NCI-H2196 (cell line): ENCODE measurements around the gene HAL.
A peak's percentile ranks its signal among the peaks of the same experiment; 100 is the strongest.

Experiments used
- DNase-seq: peaks from one replicate; lab custom pipeline; 2025; ENCODE audit not compliant: unreplicated experiment; lab: John Stamatoyannopoulos, UW

The HAL gene, protein sequence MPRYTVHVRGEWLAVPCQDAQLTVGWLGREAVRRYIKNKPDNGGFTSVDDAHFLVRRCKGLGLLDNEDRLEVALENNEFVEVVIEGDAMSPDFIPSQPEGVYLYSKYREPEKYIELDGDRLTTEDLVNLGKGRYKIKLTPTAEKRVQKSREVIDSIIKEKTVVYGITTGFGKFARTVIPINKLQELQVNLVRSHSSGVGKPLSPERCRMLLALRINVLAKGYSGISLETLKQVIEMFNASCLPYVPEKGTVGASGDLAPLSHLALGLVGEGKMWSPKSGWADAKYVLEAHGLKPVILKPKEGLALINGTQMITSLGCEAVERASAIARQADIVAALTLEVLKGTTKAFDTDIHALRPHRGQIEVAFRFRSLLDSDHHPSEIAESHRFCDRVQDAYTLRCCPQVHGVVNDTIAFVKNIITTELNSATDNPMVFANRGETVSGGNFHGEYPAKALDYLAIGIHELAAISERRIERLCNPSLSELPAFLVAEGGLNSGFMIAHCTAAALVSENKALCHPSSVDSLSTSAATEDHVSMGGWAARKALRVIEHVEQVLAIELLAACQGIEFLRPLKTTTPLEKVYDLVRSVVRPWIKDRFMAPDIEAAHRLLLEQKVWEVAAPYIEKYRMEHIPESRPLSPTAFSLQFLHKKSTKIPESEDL

GRCh38 chr12:95996034-95996658 is at the start of gene HAL:
TSS of gene HAL (minus strand) at chr12:95996344. CDS start at chr12:95995910, 434 bp downstream.
- no peak for DNase-seq

DNA sequence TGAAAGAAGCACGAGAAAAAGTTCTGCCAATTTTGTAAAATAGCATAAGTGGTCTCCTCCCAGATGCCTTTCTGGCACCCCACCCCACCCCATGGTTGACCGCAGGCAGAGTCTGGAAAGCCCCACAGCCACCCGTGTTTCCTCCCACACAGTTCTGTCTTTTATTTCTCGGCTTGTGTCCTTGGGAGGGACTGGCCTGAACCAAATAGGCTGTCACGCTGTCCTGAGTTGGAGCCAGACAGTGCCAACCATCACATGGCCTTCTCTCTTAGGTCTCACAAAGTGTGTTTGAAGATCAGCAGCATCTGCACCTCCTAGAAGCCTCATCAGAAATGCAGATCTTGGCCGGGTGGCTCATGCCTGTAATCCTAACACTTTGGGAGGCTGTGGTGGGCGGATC is 49.4 kb upstream of the HAL start:
- DNase-seq = no peak

- DNase-seq = no peak
Observed at GRCh38 chr12:96044943-96045290, 48.8 kb upstream of the HAL start.

- DNase-seq = no peak
Observed at GRCh38 chr12:96044017-96044942, 48.1 kb upstream of the HAL start.

- DNase-seq = no peak
Observed at GRCh38 chr12:96041181-96041580, 45.0 kb upstream of the HAL start.

DNA sequence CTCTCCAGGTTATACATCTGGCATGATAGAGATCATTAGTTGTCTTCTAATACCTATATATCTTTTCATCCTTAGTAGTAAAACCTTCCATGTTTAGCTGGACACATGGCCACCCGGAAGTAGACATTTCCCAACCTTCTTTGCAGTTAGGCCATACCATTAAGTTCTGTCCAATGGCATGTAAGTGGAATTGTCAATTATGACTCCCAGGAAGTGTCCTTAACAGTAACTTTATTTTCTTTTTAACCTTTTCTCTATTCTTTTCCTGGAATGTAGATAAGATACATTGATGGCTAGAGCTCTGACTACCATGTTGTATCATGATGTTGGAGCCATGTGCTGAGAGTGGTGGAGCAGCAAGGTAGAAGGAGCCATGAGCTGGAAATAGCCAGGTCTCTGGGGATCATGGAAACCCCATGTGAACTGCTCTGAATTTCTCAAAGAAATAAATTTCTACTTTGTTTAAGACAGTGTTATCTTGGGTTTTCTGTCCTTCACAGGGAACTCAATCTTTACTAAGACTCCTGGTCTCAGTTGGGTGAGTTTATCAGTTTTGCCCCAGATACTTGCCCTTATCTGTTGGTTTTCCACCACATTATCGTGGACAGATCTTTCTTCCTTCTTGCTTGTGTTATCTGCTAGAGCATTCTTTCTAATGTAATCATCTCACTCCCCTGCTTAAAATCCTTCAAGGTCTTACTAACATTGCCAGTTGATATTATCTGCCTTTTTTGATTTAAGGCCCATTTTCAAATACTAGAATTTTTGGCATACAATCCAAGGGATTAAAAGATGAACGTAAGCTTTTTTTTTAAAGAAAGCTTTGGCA is 44.4 kb upstream of the HAL start:
- DNase-seq = no peak

DNA sequence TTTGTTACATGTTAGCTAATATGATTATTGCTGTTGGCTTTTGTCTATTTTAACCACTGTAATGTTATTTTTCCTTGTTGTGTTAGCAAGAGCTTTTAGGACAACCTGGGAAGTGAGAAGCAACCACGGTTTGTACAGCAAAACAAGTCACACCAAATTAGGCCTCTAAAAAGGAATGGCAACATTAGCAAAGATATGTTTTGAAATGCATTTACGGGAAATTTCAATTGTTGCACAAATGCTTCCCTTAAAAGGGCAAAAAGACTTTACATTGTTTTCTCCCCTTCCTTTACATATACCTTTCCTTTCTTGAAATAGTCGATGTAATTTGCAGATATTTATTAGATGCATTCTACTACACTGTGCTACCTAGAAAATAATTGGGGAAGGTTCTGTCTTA is 43.4 kb upstream of the HAL start:
- no peak for DNase-seq

DNA sequence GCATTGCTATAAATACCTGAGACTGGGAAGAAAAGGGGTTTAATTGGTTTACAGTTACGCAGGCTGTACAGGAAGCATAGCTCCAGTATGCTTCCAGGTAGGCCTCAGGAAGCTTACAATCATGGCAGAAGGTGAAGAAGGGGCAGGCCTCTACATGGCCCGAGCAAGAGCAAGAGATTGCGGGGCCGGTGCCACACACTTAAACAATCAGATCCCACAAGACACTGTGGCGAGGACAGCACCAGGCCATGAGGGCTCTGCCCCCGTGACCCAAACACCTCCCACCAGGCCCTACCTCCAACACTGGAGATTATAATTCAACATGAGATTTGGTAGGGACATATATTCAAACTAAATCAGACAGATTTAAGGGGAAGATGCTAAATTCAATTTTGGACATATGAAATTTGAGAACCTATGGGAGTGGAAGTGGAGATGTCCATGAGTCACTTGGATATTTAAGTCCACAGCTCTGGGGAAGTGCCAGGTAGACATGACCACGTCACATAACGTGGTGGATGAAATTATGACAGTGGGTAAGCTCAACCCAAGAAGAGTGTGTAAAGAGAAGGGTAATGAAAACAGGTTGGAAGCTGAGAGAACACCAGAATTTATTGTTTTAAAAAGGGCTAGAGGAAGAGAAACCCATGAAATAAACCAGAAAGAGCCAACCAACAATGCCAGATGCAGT is 40.8 kb upstream of the HAL start:
- DNase-seq = no peak

DNA sequence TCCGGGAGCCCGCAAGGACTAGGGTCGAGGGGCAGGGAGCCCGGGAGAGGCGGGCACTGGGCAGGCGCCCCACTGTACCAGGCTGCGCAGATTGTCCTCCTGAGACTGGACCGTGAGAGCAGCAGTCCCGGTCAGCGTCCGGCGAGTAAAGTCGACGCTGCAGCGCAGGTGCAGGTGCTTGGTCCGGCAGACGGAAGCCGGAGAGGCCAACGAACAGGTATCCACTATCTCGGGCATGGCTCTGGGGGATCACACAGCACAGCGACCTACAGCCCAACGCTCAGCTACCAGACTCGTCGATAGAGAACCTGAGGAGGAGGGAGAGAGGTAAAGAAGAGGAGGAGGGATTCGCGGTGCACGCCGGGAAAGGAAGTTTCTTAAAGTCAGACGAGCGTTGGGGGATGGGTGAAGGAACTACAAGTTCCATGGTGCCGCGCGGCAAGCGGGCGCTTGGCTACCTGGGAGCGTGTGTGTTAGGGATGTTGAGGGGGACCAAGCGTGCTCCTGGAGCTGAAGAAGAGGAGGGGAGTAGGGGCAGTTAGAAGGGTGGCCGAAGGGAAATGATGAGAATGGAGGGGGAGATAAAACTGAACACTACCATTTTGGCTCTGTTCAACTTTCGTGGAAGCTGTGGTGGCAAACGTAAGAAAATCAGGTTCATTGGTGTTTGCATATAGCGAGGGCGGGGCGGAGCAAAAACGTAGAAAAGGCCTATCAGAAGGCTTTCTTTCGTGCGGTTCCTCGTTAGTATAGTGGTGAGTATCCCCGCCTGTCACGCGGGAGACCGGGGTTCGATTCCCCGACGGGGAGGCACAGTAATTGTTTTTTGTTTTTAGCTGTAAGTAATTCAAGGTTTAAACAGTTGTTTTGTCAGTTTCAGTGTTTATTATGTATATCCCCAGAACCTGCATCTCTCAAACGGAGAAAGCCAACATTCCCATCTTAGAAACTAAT is 39.4 kb upstream of the HAL start, which contains the start of gene LTA4H:
Gene LTA4H, minus strand, starts transcription at position 305 of the 954 bp plus-strand sequence. Its CDS starts 68 bp downstream, at position 237.
- DNase-seq = peak; percentile 96

GRCh38 chr12:96034621-96035282 is 38.6 kb upstream of the HAL start:
- DNase-seq = no peak

GRCh38 chr12:96033549-96034389 is 37.6 kb upstream of the HAL start:
- no peak for DNase-seq

DNA sequence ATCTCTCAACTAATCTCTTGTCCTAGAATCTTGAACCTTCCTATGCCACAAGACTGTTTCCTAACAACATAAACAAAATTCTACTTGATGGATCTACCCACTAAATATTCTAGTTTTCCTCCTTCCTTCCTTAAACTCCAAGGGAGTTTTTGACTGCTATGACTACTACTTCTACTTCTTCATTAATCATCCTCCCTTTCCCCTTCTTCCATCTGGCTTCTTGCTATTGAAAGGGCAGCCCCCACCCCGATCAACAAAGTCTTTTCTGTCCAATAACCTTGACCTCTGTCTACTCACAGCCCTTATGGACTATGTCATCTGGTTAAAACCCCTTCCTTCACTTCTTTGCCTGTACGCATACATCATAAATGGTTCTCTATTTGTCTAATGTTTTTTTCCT is 33.7 kb upstream of the HAL start:
- DNase-seq = no peak

DNA sequence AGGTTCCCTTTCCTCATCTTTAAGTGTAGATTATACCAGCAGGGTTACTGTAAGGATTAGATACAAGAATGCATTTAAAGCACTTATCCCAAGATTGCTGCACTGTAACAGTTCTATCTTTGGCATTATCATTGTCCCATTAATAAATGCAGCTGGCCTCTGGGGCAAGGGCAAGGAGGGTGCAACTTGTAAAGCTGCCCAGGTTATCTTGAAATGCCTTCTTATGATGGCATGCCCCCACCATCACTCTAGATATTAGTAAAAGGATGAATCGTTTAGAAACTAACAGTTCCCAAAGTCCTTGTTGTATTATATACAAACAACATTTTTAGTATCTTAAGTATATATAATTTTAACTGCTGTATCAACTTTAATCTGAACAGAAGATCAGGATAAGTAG is 32.4 kb upstream of the HAL start:
- DNase-seq = no peak

DNA sequence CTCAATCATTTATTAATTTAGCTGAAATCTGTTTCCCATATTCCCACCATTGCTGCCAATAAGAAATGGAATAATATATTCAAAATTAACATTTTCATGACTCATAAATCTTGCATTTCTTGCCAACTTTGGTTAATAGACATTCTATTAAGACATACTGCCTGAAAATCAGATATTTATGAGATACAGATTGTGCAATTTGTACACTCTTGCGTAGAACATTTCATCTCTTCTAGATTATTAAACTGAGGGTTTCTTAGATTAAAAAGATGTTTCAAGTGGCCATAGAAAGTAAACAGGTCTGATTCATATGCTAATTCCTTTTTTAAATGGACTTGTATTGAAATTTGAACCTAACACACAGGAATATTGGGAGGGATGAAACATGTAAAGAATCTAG is 30.2 kb upstream of the HAL start:
- DNase-seq = no peak

DNA sequence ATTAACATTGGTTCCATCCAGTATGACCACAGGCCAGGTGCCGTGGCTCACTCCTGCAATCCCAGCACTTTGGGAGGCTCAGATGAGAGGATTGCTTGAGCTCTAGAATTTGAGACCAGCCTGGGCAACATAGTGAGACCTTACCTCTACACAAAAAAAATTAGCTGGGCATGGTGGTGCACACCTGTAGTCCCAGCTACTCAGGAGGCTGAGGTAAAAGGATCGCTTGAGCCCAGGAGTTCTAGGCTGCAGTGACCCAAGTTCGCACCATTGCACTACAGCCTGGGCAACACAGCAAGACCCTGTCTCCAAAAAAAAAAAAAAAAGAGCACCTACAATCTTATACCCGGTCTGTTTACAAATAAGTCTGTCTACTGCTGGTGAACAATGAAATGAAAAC is 29.4 kb upstream of the HAL start:
- no peak for DNase-seq

DNA sequence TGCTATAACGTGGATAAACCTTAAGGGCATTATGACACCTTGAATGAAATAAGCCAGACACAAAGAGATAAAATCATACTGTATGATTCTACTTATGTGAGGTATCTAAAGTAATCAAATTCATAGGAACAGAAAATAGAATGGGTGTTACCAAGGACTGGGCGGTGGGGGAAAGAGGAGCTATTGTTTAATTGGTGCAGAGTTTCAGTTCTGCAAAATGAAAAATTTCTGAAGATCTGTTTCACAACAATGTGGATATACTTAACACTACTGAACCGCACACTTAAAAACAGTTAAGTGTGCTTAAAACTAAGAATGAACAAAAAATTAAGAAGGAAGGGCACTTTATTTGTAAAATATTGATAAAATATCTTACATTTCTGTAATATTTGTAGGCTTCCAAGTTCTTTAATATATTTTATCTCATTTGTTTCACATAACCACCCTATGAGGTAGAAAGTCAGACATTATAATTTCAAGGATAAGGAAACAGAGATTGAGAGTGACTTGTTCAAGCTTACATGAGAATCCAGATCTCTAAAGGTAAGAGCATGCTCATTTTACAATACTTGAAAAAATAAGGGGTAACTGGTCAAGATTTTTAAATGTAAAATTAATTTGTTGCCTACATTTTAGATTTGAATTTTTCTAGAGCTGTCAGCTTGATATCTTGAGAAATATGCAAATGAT is 24.3 kb upstream of the HAL start:
- DNase-seq = no peak
